Mononuclear cell (primary cell): ENCODE measurements around the gene PDE4B. TPM values are rescaled to one million over a fixed set of nuclear protein-coding genes. Genes with fewer than 3 reads are reported as not detected.

Experiments used
- H3K27me3 ChIP-seq: 2 replicates; pipeline ENCODE4 v1.6.0; 2011; ENCODE audit warnings: low read length, control low read depth; ENCODE audit not compliant: insufficient read depth
- H3K4me1 ChIP-seq: 2 replicates; pipeline ENCODE4 v1.5.1; 2011; ENCODE audit warnings: mild to moderate bottlenecking, low read length, control low read depth; ENCODE audit not compliant: insufficient read depth
- H3K4me3 ChIP-seq: 2 replicates; pipeline ENCODE4 v1.5.1; 2011; ENCODE audit warnings: mild to moderate bottlenecking, low read length, moderate library complexity
- H3K9me3 ChIP-seq: 2 replicates; pipeline ENCODE4 v1.5.1; 2011; ENCODE audit warnings: low read depth, mild to moderate bottlenecking, control low read depth, low read length
- total RNA-seq: library from RNA; depleted of rRNA; stranded (reverse); fragments of >200 nt; gene quantifications from one replicate; pipeline ENCODE4 v1.2.3, GENCODE V29; 2012

PDE4B gene
- total RNA-seq, 1 donor, result 518 TPM

DNA sequence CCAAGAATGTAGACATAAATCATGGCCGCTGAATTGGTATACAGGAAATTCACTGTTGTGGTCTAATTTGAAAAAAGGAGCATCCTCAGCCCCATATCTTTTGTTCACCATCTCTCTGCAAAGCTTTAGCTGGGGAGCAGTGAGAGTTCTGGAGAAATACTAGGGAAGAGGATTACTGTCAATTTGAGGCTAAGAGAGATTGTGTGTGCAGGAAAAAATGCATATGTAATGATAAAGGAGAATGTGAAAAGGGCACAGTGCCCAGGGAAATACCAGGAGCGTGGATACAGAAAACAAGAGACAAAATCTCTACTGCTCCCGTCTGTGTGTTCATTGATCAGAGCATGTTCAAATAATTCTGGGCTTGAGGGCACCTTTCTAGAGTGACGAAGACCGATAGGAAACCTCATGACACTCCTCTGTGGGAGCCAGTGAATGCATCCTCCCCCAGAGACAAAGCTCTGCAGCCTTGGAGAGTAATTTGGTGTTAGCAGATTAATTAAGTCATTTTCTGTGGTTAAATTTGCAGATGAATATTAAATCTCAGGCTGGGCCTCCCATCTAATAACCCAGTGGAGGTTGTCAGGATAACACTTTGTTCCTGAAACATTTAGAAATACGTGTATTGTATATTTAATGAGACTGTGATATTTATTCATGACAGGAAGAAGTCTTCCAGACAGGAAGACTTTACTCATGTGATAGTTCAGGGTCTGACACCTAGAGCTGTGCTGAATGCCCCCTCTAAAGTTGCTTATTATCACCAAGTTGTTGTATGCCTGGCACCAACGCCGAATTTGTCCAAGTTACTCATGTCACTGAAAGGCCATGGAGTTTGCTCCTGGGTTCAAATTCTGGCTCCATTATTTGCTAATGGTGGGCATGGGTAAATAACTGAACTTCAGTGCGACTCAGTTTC lies 453.9 kb downstream of the PDE4B start:
- Histone ChIP-seq H3K4me3 (no peak overlapping the region), H3K27me3 (no peaks in the 10 kb centered on the region)

DNA sequence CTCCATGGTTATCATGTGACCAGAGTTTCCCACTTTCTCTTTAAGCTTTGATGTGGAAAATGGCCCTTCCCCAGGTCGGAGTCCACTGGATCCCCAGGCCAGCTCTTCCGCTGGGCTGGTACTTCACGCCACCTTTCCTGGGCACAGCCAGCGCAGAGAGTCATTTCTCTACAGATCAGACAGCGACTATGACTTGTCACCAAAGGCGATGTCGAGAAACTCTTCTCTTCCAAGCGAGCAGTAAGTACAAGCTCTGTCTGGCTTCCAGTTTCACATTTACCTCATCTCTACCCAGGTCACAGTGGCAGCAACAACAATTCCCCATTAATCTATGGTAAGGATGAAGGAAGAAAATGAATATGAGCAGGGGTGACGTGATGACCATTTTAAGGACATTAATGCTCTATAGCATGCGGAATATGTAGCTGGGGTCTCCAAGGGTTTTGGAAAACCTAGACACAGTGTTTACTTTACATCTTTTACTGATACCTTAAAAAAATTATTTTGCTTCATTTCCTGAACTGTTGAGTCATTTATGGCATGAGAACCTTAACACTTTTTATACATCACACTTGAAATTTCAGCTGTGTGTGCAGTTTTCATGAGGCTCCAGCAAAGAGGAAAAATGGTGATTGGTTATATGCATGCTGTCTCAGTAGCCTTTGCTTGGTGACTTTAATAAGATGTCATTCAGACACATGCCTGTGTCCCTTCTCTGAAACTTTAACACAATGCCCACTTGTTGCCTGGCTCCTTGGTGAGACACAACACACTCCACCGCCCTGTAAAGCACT lies 454.9 kb downstream of the PDE4B start:
- H3K9me3 ChIP-seq, result no peaks in the 10 kb centered on the region
- H3K4me3 ChIP-seq, result no peak overlapping the region
- peaks cover 13% of the 10 kb centered on the region for H3K4me1 ChIP-seq

More for the DNA sequence above, 453.9 kb downstream of the PDE4B start:
- Histone ChIP-seq H3K4me1 (peaks cover 7% of the 10 kb centered on the region), H3K9me3 (no peaks in the 10 kb centered on the region)

DNA sequence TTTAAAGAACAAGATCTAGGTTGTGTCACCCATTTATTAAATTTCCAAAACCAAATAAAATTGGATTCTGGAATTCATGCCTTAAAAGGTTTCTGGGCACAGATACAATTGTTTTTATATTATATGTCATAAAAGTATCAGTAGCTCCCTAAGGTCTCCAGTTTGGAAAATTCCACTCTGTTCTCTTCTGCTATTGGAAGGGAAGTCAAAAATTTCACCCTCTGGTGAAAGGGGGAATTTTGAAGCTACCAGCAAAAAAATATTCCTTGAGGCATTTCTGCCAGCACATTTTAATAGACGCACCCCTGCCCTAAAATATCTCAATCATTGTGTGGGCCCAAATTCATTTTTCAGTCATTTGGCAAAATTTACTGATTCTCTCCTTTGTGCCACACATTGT lies 455.6 kb downstream of the PDE4B start:
- Histone ChIP-seq H3K9me3 (no peaks in the 10 kb centered on the region), H3K4me1 (peaks cover 13% of the 10 kb centered on the region), H3K4me3 (no peak overlapping the region), H3K27me3 (no peaks in the 10 kb centered on the region)

More for the DNA sequence above, 454.9 kb downstream of the PDE4B start:
- H3K27me3 ChIP-seq, result no peaks in the 10 kb centered on the region

DNA sequence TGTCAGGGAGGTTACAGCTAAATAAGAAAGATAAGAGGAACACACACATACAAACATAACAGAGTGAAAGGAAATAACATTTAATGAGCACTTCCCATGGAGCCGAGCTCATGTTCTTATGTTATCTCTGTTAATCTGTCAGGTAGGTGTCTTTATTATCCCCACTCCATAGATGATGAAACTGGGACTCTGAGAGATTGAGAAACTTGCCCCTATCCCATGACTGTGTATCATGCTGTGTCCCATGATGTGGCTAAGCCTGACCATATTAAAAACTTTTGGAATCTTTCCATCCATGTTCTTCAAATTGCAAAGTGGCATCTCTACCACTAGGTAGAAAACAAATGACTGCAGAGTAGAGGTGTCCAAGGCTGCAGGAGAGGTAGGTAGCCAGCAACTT lies 456.1 kb downstream of the PDE4B start:
- Histone ChIP-seq H3K27me3 (no peaks in the 10 kb centered on the region), H3K9me3 (no peaks in the 10 kb centered on the region), H3K4me1 (peaks cover 13% of the 10 kb centered on the region), H3K4me3 (no peak overlapping the region)

DNA sequence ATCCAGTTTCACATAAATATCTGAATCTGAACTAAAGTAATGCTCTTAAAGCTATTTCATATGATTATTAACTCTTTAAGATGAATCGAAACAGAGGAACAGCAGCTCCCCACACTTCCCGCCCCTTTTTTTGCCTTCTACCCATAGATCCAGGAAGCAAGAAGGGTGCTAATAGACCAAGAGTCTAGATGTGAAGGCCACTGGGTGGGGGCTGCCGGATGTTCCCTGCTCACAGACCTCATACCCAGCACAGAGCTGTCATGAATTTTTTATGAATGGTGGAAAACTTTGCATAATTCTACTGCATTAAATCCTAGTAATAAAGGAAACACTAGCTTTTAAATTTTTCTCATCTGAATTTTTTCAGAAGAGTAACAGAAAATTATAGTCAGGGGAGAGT lies 457.4 kb downstream of the PDE4B start:
- Histone ChIP-seq H3K27me3 (no peaks in the 10 kb centered on the region), H3K4me1 (peaks cover 13% of the 10 kb centered on the region), H3K4me3 (no peak overlapping the region), H3K9me3 (no peaks in the 10 kb centered on the region)

DNA sequence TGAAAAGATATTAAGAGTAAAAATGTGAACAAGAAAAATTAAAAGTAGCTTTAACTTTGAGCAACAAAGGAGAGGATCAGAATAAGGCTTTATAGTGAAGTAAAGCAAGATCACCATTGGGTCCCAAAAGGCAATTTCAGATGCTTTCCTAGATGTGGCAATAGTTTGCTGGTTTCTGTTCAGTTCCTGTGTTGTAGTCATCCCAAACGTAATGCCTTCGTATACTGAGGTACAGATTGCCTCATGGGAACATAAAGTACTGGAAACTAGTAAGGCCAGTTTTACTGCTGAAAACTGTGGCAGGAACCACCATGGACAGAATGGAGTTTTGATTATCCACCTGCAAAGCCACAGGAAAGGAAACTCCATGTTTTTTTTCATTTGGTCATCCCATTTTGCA lies 457.8 kb downstream of the PDE4B start:
- Histone ChIP-seq H3K27me3 (no peaks in the 10 kb centered on the region), H3K4me3 (no peak overlapping the region), H3K4me1 (peaks cover 13% of the 10 kb centered on the region), H3K9me3 (no peaks in the 10 kb centered on the region)

DNA sequence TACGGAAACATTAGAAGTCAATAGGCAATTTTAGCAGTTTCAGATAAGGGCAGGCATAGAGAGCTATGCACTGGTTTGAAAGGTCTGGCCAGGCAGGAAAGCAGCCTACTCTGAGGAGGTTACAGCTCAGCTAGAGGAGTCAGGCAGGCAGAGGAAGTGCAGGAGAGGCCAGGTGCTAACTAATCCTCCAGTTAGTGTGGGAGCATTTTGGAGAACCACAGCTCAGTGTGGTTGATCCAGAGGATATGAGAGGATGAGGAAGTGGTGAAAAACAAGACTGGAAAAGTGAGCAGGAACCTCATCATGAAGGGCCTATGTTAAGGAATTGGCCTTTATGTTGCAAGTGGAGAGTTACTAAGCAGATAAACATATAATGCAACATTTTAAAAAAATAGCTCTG lies 458.9 kb downstream of the PDE4B start:
- H3K4me3 ChIP-seq, result no peak overlapping the region
- no peaks in the 10 kb centered on the region for H3K9me3 ChIP-seq
- H3K4me1 ChIP-seq, result peaks cover 10% of the 10 kb centered on the region
- no peaks in the 10 kb centered on the region for H3K27me3 ChIP-seq

DNA sequence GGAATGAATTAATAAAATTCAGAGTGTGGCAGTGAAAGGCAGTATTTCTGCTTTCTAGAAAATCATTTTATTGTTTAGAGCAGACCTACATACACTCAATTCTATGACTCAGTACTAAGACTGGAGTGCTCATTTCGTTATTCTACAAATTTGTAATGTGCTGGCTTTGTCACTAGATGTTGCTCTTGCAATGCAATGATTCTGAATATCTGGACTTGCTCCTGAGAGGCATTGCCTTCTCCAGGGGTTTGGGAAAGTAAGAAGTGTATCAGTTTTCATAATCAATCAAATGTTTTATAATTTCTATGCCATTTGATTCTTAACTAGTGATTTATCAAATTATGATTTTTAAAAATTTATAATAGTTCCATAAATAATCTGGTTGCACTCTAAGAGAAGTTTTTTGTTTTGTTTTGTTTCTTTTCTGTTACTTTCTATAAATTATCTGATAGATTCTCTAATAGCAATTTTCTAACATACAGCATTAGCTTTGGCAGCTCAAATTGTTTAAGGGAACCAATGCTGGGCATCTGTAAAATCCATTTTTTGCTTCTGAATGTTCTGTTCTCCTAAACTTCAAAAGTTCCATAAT lies 460.7 kb downstream of the PDE4B start:
- Histone ChIP-seq H3K27me3 (no peaks in the 10 kb centered on the region), H3K4me3 (no peak overlapping the region), H3K9me3 (no peaks in the 10 kb centered on the region), H3K4me1 (peaks cover 9% of the 10 kb centered on the region)

DNA sequence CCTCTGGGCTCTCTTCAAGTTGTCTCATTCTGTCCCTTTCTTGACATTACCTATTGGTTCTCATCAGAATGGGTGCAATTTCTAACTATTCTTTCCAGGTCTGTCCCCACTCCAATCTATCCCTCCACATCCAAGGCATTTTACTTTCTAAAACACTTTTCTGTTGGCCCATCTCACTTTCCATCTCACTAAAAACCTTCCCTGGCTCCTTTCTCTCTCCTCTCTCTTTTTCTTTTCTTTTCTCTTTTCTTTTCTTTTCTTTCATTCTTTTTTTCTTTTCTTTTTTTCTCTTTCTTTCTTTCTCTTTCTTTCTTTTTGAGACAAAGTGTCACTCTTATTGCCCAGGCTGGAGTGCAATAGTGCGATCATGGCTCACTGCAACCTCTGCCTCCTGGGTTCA lies 462.1 kb downstream of the PDE4B start:
- H3K9me3 ChIP-seq, result no peaks in the 10 kb centered on the region
- H3K27me3 ChIP-seq, result no peaks in the 10 kb centered on the region
- no peak overlapping the region for H3K4me3 ChIP-seq
- H3K4me1 ChIP-seq, result peaks cover 9% of the 10 kb centered on the region

DNA sequence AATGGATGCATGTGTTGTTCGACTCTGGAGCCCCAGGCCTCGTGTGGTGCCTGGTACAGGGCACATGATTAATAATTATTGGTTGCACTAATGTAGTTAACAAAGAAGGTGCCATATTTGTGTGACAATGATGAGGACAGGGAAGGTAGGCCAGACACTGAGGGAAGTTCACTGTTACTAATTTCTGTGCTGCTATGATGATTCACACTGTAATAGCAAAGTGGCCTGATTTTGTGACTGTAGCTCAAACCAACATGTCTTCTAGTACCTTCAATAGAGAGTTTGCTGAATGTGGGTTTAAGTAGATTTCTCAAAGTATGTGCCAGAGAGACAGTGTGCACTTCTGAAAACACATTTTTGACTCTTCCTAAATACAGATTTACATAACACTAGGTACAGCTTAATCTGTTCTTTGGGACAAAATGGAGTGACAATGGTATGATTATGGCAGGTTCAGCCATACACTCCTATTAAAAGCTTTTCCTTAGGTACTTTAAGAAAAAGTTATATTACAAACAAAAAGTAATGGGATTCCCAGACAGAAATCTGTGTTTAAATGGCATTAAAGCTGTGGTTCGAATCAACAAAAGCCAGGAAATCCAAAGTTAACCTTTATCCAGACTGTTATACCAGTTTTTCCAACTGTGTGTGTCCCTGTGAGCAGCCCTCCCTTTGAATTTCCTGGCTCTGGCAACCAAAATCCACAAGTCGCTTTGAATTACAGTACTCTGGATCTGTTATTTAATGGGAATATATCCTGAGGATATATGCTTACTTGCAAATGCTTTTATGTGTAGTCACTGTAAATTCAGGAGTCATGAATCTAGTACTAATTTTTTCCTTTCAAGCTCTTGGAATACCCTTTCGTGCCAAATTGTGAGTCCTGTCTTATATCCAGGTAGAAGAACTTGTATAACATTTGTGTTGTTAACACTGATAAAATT lies 464.2 kb downstream of the PDE4B start:
- H3K27me3 ChIP-seq, result no peaks in the 10 kb centered on the region
- H3K4me3 ChIP-seq, result no peak overlapping the region

DNA sequence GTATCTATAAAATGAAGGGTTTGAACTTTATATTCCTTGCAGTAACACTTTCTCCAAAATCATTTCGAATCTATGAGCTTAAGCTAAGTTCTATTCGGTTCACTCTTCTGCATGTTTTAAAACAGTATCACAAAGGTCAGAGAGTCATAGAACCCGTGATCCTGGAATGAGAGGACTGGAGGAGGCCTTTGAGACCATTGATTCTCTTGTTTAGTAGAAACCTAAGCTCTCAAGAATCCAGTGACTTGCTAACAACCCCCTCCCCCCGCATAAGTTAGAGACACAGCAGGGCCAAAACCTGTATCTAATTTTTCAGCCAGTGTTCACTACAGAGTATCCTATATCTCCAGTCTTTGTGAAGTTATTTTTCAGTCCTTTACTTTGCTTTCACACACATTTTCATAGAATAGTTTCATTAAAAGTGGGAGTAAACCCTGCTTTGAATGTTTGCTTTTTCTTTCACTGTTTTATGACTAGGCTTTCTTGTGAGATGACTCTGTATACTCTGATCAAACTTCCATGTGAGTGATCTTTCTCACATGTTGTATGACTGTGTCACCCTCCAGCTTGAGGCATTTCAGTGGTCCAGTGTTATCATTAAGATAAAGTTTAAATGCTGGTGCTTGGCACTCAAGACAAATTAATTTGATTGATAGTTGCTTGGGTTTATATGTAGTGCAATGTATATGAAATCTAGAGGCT lies 465.9 kb downstream of the PDE4B start:
- no peaks in the 10 kb centered on the region for H3K27me3 ChIP-seq
- H3K4me1 ChIP-seq, result peaks cover 11% of the 10 kb centered on the region
- H3K4me3 ChIP-seq, result no peak overlapping the region
- no peaks in the 10 kb centered on the region for H3K9me3 ChIP-seq

More for the DNA sequence above, 464.2 kb downstream of the PDE4B start:
- Histone ChIP-seq H3K9me3 (no peaks in the 10 kb centered on the region), H3K4me1 (peaks cover 15% of the 10 kb centered on the region)

DNA sequence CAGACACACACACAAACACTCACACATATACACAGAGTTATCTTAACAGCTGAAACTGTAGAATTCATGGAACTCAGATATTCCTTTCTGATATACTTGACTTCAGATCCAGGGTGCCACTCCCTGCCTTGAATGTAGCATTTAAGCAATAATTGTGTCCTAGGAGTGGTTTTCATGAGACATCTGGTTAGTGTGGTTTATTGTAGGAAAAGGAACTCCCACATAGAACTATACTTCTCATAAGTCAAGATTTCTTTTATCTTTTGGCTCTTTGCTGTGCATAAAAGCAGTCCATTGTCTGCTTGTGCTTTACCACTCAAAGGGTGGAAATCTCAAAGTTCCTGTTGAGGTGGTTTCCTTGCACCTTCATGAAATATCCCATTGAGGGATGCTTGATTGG lies 468.7 kb downstream of the PDE4B start:
- no peaks in the 10 kb centered on the region for H3K27me3 ChIP-seq
- peaks cover 14% of the 10 kb centered on the region for H3K4me1 ChIP-seq

DNA sequence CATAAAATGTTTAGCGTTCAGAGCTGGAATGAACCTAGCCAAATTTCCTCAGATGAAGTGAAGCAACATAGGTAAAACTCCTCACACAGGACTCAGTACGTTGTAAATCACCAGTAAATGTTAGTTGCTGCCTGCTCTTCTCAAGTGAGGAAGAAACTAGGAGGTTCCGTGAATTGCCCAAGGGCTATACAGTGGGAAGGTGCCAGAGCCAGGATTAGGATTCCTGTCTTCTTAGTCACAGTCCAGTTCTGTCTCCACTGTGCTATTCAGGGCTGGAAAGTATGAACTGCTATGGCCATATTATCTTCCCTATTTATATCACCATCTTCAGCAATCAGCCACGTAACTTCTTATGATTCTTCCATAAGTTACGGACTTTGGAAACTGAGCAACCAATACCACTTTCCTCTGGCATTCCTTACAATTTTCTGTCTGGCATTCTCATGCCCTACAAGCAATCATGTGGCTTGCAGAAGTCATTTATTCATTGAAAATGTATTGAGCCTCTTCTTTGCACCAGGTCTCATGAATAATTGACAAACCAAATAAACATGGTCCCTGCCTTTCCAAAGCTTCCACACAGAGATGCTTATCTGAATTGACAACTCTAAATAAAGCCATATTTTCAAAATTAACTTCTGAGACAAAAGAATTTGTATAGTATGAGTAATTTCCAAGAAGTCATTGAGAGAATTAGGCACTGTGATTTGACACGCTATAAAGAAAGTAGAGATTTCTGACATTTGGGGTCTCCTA lies 469.7 kb downstream of the PDE4B start:
- Histone ChIP-seq H3K4me3 (no peak overlapping the region), H3K4me1 (peaks cover 19% of the 10 kb centered on the region), H3K9me3 (no peaks in the 10 kb centered on the region), H3K27me3 (no peaks in the 10 kb centered on the region)

More for the DNA sequence above, 468.7 kb downstream of the PDE4B start:
- no peak overlapping the region for H3K4me3 ChIP-seq
- H3K9me3 ChIP-seq, result no peaks in the 10 kb centered on the region
